ENCODE results near the gene RAB20.
A peak's percentile ranks its signal among the peaks of the same experiment; 100 is the strongest.
"Not testable (repeated sequence)": the region's sequence is repeated elsewhere in the genome, so short reads cannot be mapped to it uniquely, and the experiment has no call there.

RAB20 gene

DNA sequence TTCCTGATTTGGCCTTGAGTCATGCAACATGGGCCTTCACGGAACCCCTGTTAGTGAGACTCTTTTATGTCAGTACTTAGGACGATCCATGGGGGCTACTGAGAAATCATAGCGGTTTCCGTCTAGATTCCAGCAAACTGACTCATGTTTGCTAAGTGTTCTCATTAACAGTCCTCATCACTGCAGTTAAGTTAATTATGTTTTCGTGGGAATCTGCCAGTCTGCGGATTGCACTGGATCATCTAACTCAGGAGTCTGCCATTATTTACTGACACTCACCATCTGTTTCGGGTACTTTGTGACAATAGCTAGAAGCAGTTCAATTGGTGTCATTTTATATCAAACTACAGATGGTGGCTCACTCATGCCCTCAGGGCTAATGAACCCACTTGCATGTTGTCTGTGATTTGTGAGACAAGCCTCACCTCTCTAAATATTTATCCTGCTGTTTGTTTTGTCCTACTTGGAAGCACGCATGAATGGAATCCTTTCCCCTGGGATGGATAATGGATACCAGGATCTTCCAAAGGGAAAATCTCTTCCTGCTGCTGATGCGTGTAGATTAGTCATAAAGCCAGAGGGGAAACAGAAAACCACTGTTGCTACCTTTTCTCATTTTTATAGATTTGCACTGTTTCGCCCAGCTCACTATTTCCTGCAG, 61.8 kb downstream of the RAB20 start:
- Histone ChIP-seq H3K4me1 (peaks cover 8% of the 10 kb centered on the region), H3K4me3 (ENCODE audit: low read depth, low read length) (no peak overlapping the region), H3K9me3 (no peaks in the 10 kb centered on the region), H3K36me3 (no peaks in the 10 kb centered on the region), H3K27me3 (no peaks in the 10 kb centered on the region)
- TF ChIP-seq, protein P1, sequence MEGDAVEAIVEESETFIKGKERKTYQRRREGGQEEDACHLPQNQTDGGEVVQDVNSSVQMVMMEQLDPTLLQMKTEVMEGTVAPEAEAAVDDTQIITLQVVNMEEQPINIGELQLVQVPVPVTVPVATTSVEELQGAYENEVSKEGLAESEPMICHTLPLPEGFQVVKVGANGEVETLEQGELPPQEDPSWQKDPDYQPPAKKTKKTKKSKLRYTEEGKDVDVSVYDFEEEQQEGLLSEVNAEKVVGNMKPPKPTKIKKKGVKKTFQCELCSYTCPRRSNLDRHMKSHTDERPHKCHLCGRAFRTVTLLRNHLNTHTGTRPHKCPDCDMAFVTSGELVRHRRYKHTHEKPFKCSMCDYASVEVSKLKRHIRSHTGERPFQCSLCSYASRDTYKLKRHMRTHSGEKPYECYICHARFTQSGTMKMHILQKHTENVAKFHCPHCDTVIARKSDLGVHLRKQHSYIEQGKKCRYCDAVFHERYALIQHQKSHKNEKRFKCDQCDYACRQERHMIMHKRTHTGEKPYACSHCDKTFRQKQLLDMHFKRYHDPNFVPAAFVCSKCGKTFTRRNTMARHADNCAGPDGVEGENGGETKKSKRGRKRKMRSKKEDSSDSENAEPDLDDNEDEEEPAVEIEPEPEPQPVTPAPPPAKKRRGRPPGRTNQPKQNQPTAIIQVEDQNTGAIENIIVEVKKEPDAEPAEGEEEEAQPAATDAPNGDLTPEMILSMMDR (IDR thresholded peaks at IDR 0.05; ENCODE audit: low read depth, low read length), result no peak
- peak; percentile 40 for DNase-seq

DNA sequence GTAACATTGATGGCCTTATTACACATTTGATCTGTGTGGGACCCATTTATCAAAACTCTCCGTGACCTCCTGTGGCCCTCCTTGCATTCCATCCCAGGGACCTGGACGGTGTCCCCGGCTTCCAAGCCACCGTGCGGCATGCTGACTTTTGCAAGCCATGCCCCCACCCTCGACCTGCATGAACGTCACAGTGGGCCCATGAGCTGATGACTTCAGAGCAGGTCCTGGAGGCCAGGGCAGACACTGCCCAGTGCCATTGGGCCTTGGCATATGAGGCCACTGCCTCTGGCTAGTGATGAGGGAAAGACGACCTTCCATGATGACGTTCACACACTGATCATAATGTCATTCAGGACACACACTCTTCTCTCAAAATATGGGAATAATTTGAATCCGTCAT, 62.8 kb downstream of the RAB20 start:
- Histone ChIP-seq H3K4me1 (peaks cover 8% of the 10 kb centered on the region), H3K36me3 (no peaks in the 10 kb centered on the region), H3K9me3 (no peaks in the 10 kb centered on the region), H3K4me3 (ENCODE audit: low read depth, low read length) (no peak overlapping the region), H3K27me3 (no peaks in the 10 kb centered on the region)
- TF ChIP-seq, protein P1 (IDR thresholded peaks at IDR 0.05; ENCODE audit: low read depth, low read length), result no peak
- no peak for DNase-seq

DNA sequence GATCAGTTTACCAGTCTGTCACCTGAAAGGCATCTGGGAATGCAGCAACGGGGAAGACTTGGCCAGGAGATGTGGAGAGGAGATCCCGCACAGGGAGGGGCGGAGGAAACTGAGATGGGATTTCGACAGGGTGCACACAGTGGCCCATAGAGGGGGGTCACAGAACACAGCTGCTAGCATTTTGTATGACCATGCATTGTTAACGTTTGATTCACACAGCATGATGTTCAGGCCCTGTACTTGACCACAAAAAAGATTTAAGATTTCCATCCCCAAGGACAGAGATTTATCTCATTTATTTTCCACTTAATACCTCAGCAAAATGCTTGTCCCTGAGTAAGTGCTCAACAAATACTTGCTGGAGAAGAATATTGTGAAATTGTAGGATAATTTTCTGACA, 63.2 kb downstream of the RAB20 start:
- Histone ChIP-seq H3K27me3 (no peaks in the 10 kb centered on the region), H3K9me3 (no peaks in the 10 kb centered on the region)
- TF ChIP-seq, protein P1 (IDR thresholded peaks at IDR 0.05; ENCODE audit: low read depth, low read length), result no peak

DNA sequence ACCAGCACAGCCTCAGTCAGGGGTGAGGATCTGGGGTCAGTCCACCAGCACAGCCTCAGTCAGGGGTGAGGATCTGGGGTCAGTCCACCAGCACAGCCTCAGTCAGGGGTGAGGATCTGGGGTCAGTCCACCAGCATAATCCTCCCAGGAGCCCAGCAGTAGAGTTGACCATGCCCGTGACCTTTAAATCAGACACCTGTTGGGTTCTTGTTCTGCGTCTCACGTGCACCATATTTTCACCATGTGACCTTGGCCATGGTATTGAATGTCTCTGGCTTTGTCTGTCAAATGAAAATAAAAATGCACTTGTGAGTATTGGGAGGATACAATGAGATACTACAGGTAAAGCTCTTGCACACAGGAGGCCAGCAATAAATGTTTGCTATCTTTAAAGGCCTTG, 63.6 kb downstream of the RAB20 start:
- not testable (repeated sequence) for H3K27me3 ChIP-seq; H3K4me3 ChIP-seq (ENCODE audit: low read depth, low read length); DNase-seq; H3K4me1 ChIP-seq; H3K36me3 ChIP-seq; H3K9me3 ChIP-seq

More for the DNA sequence above, 63.2 kb downstream of the RAB20 start:
- Histone ChIP-seq H3K4me3 (ENCODE audit: low read depth, low read length) (no peak overlapping the region), H3K36me3 (no peaks in the 10 kb centered on the region), H3K4me1 (peaks cover 8% of the 10 kb centered on the region)
- DNase-seq, result no peak

DNA sequence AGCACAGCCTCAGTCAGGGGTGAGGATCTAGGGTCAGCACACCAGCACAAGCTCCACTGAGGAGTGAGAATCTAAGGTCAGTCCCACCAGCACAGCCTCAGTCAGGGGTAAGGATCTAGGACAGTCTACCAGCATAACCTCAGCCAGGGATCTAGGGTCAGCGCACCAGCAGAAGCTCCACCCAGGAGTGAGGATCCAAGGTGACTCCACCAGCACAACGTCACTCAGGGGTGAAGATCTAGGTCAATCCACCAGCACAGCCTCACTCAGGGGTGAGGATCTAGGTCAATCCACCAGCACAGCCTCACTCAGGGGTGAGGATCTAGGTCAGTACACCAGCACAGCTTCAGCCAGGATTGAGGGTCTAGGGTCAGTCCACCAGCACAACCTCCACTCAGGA, 64.5 kb downstream of the RAB20 start:
- TF ChIP-seq, protein P1 (IDR thresholded peaks at IDR 0.05; ENCODE audit: low read depth, low read length), result no peak
- H3K4me3 ChIP-seq (ENCODE audit: low read depth, low read length), result no peak overlapping the region
- peaks cover 8% of the 10 kb centered on the region for H3K4me1 ChIP-seq
- H3K27me3 ChIP-seq, result no peaks in the 10 kb centered on the region
- H3K9me3 ChIP-seq, result no peaks in the 10 kb centered on the region
- H3K36me3 ChIP-seq, result no peaks in the 10 kb centered on the region
- no peak for DNase-seq

DNA sequence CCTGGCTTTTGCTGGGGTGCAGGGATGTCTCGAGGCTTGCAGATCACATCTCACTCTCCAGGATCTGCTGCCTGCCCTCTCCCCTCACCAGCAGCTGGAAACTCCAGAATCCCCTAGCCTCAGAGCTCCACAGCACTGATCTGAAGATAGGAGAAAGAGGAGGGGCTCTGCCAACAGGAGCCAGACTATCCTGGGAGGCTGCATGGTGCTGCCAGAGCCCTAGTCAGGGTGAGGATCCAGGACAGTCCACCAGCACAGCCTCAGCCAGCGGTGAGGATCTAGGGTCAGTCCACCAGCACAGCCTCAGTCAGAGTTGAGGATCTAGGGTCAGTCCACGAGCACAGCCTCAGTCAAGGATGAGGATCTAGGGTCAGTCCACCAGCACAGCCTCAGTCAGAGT, 65.2 kb downstream of the RAB20 start:
- Histone ChIP-seq H3K36me3 (no peaks in the 10 kb centered on the region), H3K4me1 (peaks cover 8% of the 10 kb centered on the region), H3K9me3 (no peaks in the 10 kb centered on the region), H3K4me3 (ENCODE audit: low read depth, low read length) (no peak overlapping the region), H3K27me3 (no peaks in the 10 kb centered on the region)
- TF ChIP-seq, protein P1 (IDR thresholded peaks at IDR 0.05; ENCODE audit: low read depth, low read length), result no peak
- peak; percentile 32 for DNase-seq
